Ovary (tissue), 3 donors: Measurements from ENCODE around the gene CCDC88B.

Experiments used
- CTCF ChIP-seq, 3 donors: fragments of 450-650 bp in 2 of 3; fragments of 200-600 bp in 1 of 3; IDR thresholded peaks; one replicate each; pipeline versions ENCODE4 v1.5.1 to v1.8.0; 2016 to 2022; ENCODE audit warnings: antibody characterized with exemption in 3 of 3, mild to moderate bottlenecking in 1 of 3
- EP300 ChIP-seq: sonication (generic); formaldehyde crosslinking; IDR thresholded peaks from one replicate; pipeline ENCODE4 v1.6.1; 2017; ENCODE audit warnings: antibody characterized with exemption
- donor health status: DM: no; HTN: no; CAD: no.

DNA sequence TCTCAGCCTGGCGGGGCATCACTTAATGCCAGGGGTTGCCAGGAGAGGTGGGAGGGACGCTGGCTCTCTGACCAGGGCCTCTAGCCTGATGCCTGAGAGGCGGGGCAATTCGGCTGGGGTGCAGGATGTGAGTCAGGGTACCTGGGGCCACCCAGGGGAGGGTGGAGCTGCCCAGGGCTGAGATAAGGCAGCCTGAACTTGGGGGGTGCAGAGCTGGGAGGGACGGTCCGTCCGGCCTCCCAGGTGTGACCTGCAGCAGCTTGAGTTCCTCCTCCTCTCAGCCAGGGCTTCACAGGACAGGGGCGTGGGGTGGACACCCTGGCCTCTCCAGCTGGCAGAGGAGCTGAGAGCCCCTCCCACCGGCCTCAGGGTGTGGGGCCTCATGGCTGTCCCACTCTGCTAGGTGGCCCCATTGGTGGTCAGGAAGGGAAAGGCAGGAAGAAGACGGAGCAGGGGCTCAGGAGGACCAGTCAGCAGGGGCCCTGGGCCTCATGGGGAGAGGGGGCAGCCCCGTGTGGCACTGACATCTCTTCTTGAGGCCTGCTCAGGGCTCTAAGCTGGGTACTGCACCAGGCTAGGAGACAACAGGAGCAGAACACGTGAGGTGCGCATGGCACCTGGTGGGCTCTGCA, 18.0 kb downstream of the CCDC88B start:
- no peak for TF ChIP-seq CTCF (IDR thresholded peaks at IDR 0.05)
- TF ChIP-seq EP300: no peak
